HEK293T (cell line): ENCODE data around the gene PTPRM.

Experiments used
- CTBP1 ChIP-seq: fragments of 450-650 bp; IDR thresholded peaks from 2 replicates; pipeline ENCODE4 v1.6.1; 2016; ENCODE audit warnings: borderline replicate concordance
- LEF1 ChIP-seq: fragments of 450-650 bp; IDR thresholded peaks from 2 replicates; pipeline ENCODE4 v1.6.1; 2017; ENCODE audit warnings: mild to moderate bottlenecking, borderline replicate concordance
- SP1 ChIP-seq: fragments of 450-650 bp; IDR thresholded peaks from 2 replicates; pipeline ENCODE4 v1.6.1; 2017
- SUZ12 ChIP-seq: fragments of 450-650 bp; IDR thresholded peaks from 2 replicates; pipeline ENCODE4 v1.6.1; 2016; ENCODE audit warnings: mild to moderate bottlenecking
- TARDBP ChIP-seq: fragments of 450-650 bp; IDR thresholded peaks from 2 replicates; pipeline ENCODE4 v1.6.1; 2016
- ZNF384 ChIP-seq: fragments of 450-650 bp; IDR thresholded peaks from 2 replicates; pipeline ENCODE4 v1.6.1; 2016
- TF ChIP-seq, protein P1 (sequence below): fragments of 450-650 bp; IDR thresholded peaks from 2 replicates; pipeline ENCODE4 v1.6.1; 2016

DNA sequence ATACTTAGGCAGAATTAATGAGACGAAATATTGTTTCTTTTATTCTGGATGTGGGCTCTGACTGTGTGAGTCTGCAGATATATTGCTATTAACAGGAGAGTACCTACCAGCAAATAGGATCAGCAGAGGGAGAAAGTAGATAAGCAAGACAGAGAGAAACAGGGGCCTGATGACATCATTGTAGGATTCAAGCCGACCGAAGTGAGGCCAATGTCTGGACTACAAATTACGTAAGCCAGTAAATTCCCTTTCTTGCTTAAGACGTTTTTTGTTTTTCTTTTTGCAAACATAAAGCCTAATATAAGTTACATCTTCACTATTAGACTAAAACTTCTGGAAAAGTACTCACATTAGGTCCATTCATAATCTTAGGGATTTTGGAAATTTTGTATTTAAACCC is 21.4 kb upstream of the PTPRM start:
- TF ChIP-seq SUZ12 (no peak), TARDBP (no peak), ZNF384 (no peak), LEF1 (no peak), SP1 (no peak), CTBP1 (no peak)
- TF ChIP-seq, protein P1, sequence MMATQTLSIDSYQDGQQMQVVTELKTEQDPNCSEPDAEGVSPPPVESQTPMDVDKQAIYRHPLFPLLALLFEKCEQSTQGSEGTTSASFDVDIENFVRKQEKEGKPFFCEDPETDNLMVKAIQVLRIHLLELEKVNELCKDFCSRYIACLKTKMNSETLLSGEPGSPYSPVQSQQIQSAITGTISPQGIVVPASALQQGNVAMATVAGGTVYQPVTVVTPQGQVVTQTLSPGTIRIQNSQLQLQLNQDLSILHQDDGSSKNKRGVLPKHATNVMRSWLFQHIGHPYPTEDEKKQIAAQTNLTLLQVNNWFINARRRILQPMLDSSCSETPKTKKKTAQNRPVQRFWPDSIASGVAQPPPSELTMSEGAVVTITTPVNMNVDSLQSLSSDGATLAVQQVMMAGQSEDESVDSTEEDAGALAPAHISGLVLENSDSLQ: no peak
